GM21576 (cell line): ENCODE results near the gene RHBDF2.

Source experiments
- ATAC-seq: cut with Tn5 transposase; IDR thresholded peaks from one replicate; pipeline ENCODE4 v1.9.1; 2021; ENCODE audit warnings: mild to moderate bottlenecking, moderate library complexity; ENCODE audit not compliant: unreplicated experiment

The RHBDF2 gene

GRCh38 chr17:76484228-76484725 lies 16.9 kb downstream of the RHBDF2 start:
- ATAC-seq = no peak

- ATAC-seq = peak; percentile 49
Observed at GRCh38 chr17:76481071-76481655, 20.1 kb downstream of the RHBDF2 start.

- no peak for ATAC-seq
Observed at GRCh38 chr17:76480632-76481031, 20.6 kb downstream of the RHBDF2 start.

GRCh38 chr17:76479515-76480060 lies 21.6 kb downstream of the RHBDF2 start:
- no peak for ATAC-seq

GRCh38 chr17:76478730-76479514 lies 22.3 kb downstream of the RHBDF2 start:
- ATAC-seq = no peak

- ATAC-seq = no peak
Observed at GRCh38 chr17:76478097-76478496, 23.1 kb downstream of the RHBDF2 start.

GRCh38 chr17:76477576-76477975 lies 23.6 kb downstream of the RHBDF2 start:
- no peak for ATAC-seq

GRCh38 chr17:76476736-76477135 lies 24.5 kb downstream of the RHBDF2 start:
- no peak for ATAC-seq

GRCh38 chr17:76475302-76475701 lies 25.9 kb downstream of the RHBDF2 start:
- no peak for ATAC-seq

- ATAC-seq = no peak
Observed at GRCh38 chr17:76474894-76475293, 26.3 kb downstream of the RHBDF2 start.

- no peak for ATAC-seq
Observed at GRCh38 chr17:76474238-76474637, 27.0 kb downstream of the RHBDF2 start.

- no peak for ATAC-seq
Observed at GRCh38 chr17:76473541-76473985, 27.7 kb downstream of the RHBDF2 start.

GRCh38 chr17:76472726-76473125 lies 28.5 kb downstream of the RHBDF2 start:
- ATAC-seq = no peak

- ATAC-seq = no peak
Observed at GRCh38 chr17:76472258-76472645, 29.0 kb downstream of the RHBDF2 start.

GRCh38 chr17:76471498-76472257 lies 29.5 kb downstream of the RHBDF2 start:
- ATAC-seq = no peak

- no peak for ATAC-seq
Observed at GRCh38 chr17:76469991-76470739, 31.1 kb downstream of the RHBDF2 start.

- ATAC-seq = no peak
Observed at GRCh38 chr17:76469076-76469990, 31.9 kb downstream of the RHBDF2 start.

- ATAC-seq = no peak
Observed at GRCh38 chr17:76468634-76469010, 32.6 kb downstream of the RHBDF2 start.

- no peak for ATAC-seq
Observed at GRCh38 chr17:76467809-76468633, 33.2 kb downstream of the RHBDF2 start.
